Head of caudate nucleus (tissue), 42 donors: ENCODE measurements around the gene AMY2B.
"Not testable (repeated sequence)": the region's sequence is repeated elsewhere in the genome, so short reads cannot be mapped to it uniquely, and the experiment has no call there.

Experiments
- DNase-seq, 42 donors: peaks; one replicate each; pipeline versions ENCODE4 v3.0.0 to v3.0.0-alpha.2; 2020 to 2021; ENCODE audit warnings: mixed read lengths in 7 of 42
- intact Hi-C: fragments of 100-400 bp; cut with DNase I; formaldehyde crosslinking; loops from one replicate; pipeline ENCODE4 v1.15.0; 2022

Gene AMY2B

GRCh38 chr1:103602740-103603139 lies 31.4 kb downstream of the AMY2B start:
- DNase-seq = not testable (repeated sequence)

GRCh38 chr1:103616362-103616761 lies 45.0 kb downstream of the AMY2B start:
- intact Hi-C loops = no loop called here
- peak in 2 of 42 donors; percentile 6 to 18 for DNase-seq

More at GRCh38 chr1:103602740-103603139, 31.4 kb downstream of the AMY2B start:
- intact Hi-C loops = not testable (repeated sequence)

DNA sequence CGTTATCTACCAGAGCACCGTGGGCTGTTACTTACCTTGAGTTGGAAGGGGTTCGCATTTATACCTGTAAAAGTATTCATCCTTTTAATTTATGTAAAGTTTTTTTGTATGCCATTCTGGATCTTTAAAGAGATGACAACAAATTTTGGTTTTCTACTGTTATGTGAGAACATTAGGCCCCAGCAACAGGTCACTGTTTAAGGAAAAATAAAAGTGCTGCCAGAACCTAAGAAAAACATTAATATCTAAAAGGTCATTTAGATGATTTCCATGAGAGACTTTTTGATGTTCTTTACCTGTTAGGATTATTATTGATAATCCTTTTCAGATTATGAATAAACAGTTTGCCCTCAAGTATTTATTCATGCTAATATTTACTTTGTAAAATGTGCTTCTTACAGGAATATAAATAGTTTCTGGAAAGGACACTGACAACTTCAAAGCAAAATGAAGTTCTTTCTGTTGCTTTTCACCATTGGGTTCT lies 45.6 kb downstream of the AMY2B start, which contains the start of gene AMY2A:
TSS of gene AMY2A (plus strand) at position 434 of the 484 bp plus-strand sequence. CDS start at position 448, 14 bp downstream.
- intact Hi-C loops, DNase-seq: not testable (repeated sequence)

- intact Hi-C loops, DNase-seq: not testable (repeated sequence)
Observed at GRCh38 chr1:103627436-103627835, 56.0 kb downstream of the AMY2B start.
